Lung (tissue), 12 donors: ENCODE results near the gene TMX3. TPM values are rescaled to one million over a fixed set of nuclear protein-coding genes. Genes with fewer than 3 reads are reported as not detected.

Experiments
- ATAC-seq: fragments of 200-7000 bp; cut with Tn5 transposase; one replicate; pipeline ENCODE4 v1.9.1; 2020; ENCODE audit warnings: moderate number of reproducible peaks; ENCODE audit not compliant: insufficient read depth, low FRiP score
- DNase-seq, 3 donors: peaks; one replicate each; pipeline ENCODE4 v3.0.0-alpha.2; 2013 to 2017
- H3K27ac ChIP-seq, 2 donors: one replicate each; pipeline ENCODE4 v1.5.1; 2013; ENCODE audit warnings: mild to moderate bottlenecking in 2 of 2, moderate library complexity in 2 of 2, control low read depth in 1 of 2, inconsistent platforms in 1 of 2, low read depth in 1 of 2, low read length in 1 of 2
- H3K27me3 ChIP-seq, 3 donors: one replicate each; pipeline ENCODE4 v1.5.1; 2013; ENCODE audit warnings: low read length in 2 of 3; ENCODE audit not compliant: control insufficient read depth in 3 of 3, insufficient read depth in 3 of 3
- H3K36me3 ChIP-seq, 4 donors: one replicate each; pipeline ENCODE4 v1.5.1; 2013; ENCODE audit warnings: low read length in 4 of 4, mild to moderate bottlenecking in 1 of 4, moderate library complexity in 1 of 4; ENCODE audit not compliant: control insufficient read depth in 4 of 4, insufficient read depth in 4 of 4
- H3K4me1 ChIP-seq, 5 donors: one replicate each; pipeline ENCODE4 v1.5.1; 2013; ENCODE audit warnings: low read length in 5 of 5, mild to moderate bottlenecking in 2 of 5, moderate library complexity in 1 of 5; ENCODE audit not compliant: control insufficient read depth in 5 of 5, insufficient read depth in 5 of 5
- H3K4me3 ChIP-seq: one replicate; pipeline ENCODE4 v1.5.1; 2013; ENCODE audit warnings: mild to moderate bottlenecking, control low read depth, moderate library complexity
- H3K9ac ChIP-seq, 2 donors: one replicate each; pipeline ENCODE4 v1.5.1; 2013; ENCODE audit warnings: low read length in 2 of 2, control low read depth in 1 of 2; ENCODE audit not compliant: insufficient read depth in 1 of 2
- H3K9me3 ChIP-seq, 4 donors: one replicate each; pipeline ENCODE4 v1.5.1; 2013; ENCODE audit warnings: low read length in 3 of 4, mild to moderate bottlenecking in 1 of 4, moderate library complexity in 1 of 4; ENCODE audit not compliant: control insufficient read depth in 4 of 4, insufficient read depth in 3 of 4
- WGBS, 2 donors: extraction: QIAGEN DNeasy Blood & Tissue Kit; methylation state at CpG; one replicate each; pipeline ENCODE4 v1.1.7; 2013; 5-methylcytosine and 5-hydroxymethylcytosine counted together
- polyA plus RNA-seq, 2 donors: library from polyadenylated mRNA; stranded (reverse); fragments of 200-250 nt; gene quantifications; one replicate each; pipeline ENCODE4 v1.2.1, GENCODE V29; 2013
- total RNA-seq, 2 donors: library from RNA; depleted of rRNA in 1 of 2; stranded (reverse); fragments of >200 nt in 1 of 2; gene quantifications; one replicate each; pipeline ENCODE4 v1.2.1, GENCODE V29; 2014 to 2021
- TF ChIP-seq, protein P1 (sequence below): IDR thresholded peaks from 2 replicates; pipeline ENCODE4 v1.5.1; 2012; ENCODE audit warnings: mild to moderate bottlenecking; ENCODE audit errors: control extremely low read depth, extremely low read depth
- donor health status: control.
- donor health status: control.
- donor health status: Bipolar disorder and iron deficiency.
- donor health status: healthy.
- donor health status: DM: yes; HTN: yes; CAD: no.

The TMX3 gene
- total and polyA plus RNA-seq, 4 donors: 23.9 to 78.6 (median 41.9) TPM

DNA sequence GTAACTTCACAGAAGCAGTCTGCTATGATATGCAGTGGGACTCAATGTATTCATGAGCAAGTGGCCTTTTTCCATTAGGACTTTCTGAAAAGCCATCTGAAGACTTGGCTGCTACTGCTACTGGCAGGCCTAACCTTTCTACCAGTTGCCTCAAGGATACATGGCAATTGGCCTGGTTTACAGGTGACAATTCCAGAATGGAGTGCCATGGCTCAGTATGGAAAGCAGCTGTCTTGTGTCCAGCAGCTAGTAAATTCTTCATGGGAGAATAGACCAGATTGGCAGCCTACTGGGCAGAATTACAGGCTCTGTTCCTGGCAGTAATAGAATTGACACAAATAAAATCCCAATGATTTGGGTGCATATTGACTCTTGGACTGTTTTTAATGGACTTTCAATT is 12.6 kb upstream of the TMX3 start:
- no peak for ATAC-seq
- Histone ChIP-seq H3K4me1 (no peaks in the 10 kb centered on the region), H3K4me3 (no peak overlapping the region), H3K9me3 (no peaks in the 10 kb centered on the region), H3K27ac (no peak overlapping the region), H3K27me3 (no peaks in the 10 kb centered on the region), H3K9ac (no peak overlapping the region), H3K36me3 (no peaks in the 10 kb centered on the region)
- no peak for DNase-seq
- TF ChIP-seq, protein P1, sequence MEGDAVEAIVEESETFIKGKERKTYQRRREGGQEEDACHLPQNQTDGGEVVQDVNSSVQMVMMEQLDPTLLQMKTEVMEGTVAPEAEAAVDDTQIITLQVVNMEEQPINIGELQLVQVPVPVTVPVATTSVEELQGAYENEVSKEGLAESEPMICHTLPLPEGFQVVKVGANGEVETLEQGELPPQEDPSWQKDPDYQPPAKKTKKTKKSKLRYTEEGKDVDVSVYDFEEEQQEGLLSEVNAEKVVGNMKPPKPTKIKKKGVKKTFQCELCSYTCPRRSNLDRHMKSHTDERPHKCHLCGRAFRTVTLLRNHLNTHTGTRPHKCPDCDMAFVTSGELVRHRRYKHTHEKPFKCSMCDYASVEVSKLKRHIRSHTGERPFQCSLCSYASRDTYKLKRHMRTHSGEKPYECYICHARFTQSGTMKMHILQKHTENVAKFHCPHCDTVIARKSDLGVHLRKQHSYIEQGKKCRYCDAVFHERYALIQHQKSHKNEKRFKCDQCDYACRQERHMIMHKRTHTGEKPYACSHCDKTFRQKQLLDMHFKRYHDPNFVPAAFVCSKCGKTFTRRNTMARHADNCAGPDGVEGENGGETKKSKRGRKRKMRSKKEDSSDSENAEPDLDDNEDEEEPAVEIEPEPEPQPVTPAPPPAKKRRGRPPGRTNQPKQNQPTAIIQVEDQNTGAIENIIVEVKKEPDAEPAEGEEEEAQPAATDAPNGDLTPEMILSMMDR: no peak

DNA sequence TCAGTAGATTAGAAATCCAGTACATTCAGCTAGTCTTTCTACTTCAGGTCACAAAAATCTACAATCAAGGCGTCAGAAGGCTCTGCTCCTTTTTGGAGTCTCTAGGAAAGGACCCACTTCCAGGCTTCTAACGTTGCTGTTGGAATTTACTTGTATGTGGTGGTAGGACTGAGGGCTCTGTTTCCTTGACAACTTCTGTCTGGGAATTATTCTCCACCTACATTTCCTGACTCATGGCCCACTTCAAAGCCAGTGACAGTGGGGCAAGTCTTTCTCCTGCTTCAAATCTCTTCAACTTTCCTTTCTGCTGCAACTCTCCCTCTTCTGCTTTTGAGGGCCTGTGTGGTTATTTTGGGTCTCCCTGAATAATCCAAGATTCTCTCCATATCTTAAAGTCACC is 10.4 kb upstream of the TMX3 start:
- Histone ChIP-seq H3K9ac (no peak overlapping the region), H3K9me3 (no peaks in the 10 kb centered on the region), H3K4me1 (no peaks in the 10 kb centered on the region), H3K27ac (no peak overlapping the region), H3K4me3 (no peak overlapping the region), H3K36me3 (no peaks in the 10 kb centered on the region), H3K27me3 (no peaks in the 10 kb centered on the region)
- 70 to 84% methylated on average over 2 of the region's 2 CpGs for WGBS, 2 donors
- ATAC-seq (no peak), DNase-seq (no peak)
- TF ChIP-seq, protein P1: no peak

DNA sequence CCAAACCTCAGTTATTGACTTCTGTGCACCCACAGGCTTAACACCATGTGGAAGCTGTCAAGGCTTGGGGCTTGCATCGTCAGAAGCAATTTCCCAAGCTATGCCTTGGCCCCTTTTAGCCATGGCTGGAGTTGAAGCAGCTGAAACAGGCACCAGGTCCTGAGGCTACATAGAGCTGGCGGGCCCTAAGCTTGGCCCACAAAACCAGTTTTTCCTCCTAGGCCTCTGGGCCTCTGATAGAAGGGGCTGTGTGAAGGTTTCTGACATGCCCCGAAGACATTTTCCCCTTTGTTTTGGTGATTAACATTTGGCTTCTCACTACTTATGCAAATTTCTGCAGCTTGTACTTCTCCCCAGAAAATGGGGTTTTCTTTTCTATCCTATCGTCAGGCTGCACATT is 9.1 kb upstream of the TMX3 start:
- H3K9me3 ChIP-seq: no peaks in the 10 kb centered on the region
- no peak overlapping the region for H3K27ac ChIP-seq
- H3K4me1 ChIP-seq: no peaks in the 10 kb centered on the region
- H3K36me3 ChIP-seq: no peaks in the 10 kb centered on the region
- H3K27me3 ChIP-seq: no peaks in the 10 kb centered on the region
- no peak overlapping the region for H3K9ac ChIP-seq
- no peak for DNase-seq
- TF ChIP-seq, protein P1: no peak
- ATAC-seq: no peak
- no peak overlapping the region for H3K4me3 ChIP-seq
- 83 to 86% methylated on average over 4 of the region's 4 CpGs for WGBS, 2 donors

DNA sequence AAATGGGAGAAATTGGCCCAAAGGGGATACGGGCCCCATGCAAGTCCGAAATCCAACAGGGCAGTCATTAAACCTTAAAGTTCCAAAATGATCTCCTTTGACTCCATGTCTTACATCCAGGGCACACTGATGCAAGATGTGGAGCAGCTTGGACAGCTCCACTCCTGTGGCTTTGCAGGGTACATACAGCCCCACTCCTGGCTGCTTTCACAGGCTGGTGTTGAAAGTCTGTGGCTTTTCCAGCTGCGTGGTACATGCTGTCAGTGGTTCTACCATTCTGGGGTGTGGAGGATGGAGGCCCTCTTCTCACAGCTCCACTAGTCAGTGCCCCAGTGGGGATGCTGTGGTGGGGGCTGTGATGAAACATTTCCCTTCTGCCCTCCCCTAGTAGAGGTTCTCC is 8.6 kb upstream of the TMX3 start:
- Histone ChIP-seq H3K27me3 (no peaks in the 10 kb centered on the region), H3K27ac (no peak overlapping the region), H3K4me1 (no peaks in the 10 kb centered on the region), H3K9me3 (no peaks in the 10 kb centered on the region), H3K36me3 (no peaks in the 10 kb centered on the region), H3K9ac (no peak overlapping the region), H3K4me3 (no peak overlapping the region)
- 81 to 91% methylated on average over 3 of the region's 3 CpGs for WGBS, 2 donors
- no peak for ATAC-seq
- TF ChIP-seq, protein P1: no peak
- DNase-seq: no peak
